GM23338 (cell line): ENCODE results near the gene PCSK1N. TPM values are rescaled to one million over a fixed set of nuclear protein-coding genes. Genes with fewer than 3 reads are reported as not detected.
A peak's percentile ranks its signal among the peaks of the same experiment; 100 is the strongest.

ENCODE experiments used
- ATAC-seq: fragments of 200-7000 bp; cut with Tn5 transposase; 3 replicates; pipeline ENCODE4 v1.9.1; 2020
- DNase-seq: peaks from one replicate; pipeline ENCODE4 v3.0.0-alpha.2; 2015; ENCODE audit warnings: low spot score
- H2AFZ ChIP-seq: fragments of 200-600 bp; sonication (generic); 2 replicates; pipeline ENCODE4 v1.8.0; 2016; ENCODE audit warnings: antibody characterized with exemption, mild to moderate bottlenecking, moderate library complexity
- H3F3A ChIP-seq: fragments of 200-600 bp; sonication (generic); replicated peaks from 2 replicates; pipeline ENCODE4 v1.8.0; 2017; ENCODE audit warnings: antibody characterized with exemption, mixed run types, low read depth
- H3K27ac ChIP-seq: fragments of 200-600 bp; sonication (generic); 2 replicates; pipeline ENCODE4 v1.6.1; 2016; ENCODE audit warnings: low read depth
- H3K27me3 ChIP-seq: fragments of 200-600 bp; sonication (generic); 2 replicates; pipeline ENCODE4 v1.8.0; 2016; ENCODE audit warnings: mild to moderate bottlenecking, mixed run types, moderate library complexity; ENCODE audit not compliant: insufficient read depth
- H3K36me3 ChIP-seq: fragments of 200-600 bp; sonication (generic); 2 replicates; pipeline ENCODE4 v1.8.0; 2016; ENCODE audit warnings: mild to moderate bottlenecking; ENCODE audit not compliant: insufficient read depth
- H3K4me1 ChIP-seq: fragments of 200-600 bp; sonication (generic); 2 replicates; pipeline ENCODE4 v1.8.0; 2016; ENCODE audit warnings: mild to moderate bottlenecking, moderate library complexity; ENCODE audit not compliant: insufficient read depth
- H3K4me2 ChIP-seq: fragments of 200-600 bp; sonication (generic); 2 replicates; pipeline ENCODE4 v1.7.1; 2017; ENCODE audit warnings: mixed run types
- H3K4me3 ChIP-seq: fragments of 200-600 bp; sonication (generic); 2 replicates; pipeline ENCODE4 v1.6.1; 2016; ENCODE audit warnings: mixed run types
- H3K79me2 ChIP-seq: fragments of 200-600 bp; sonication (generic); replicated peaks from 2 replicates; pipeline ENCODE4 v1.8.0; 2017; ENCODE audit warnings: mild to moderate bottlenecking; ENCODE audit not compliant: insufficient read depth
- H3K9me2 ChIP-seq: fragments of 200-600 bp; sonication (generic); 2 replicates; pipeline ENCODE4 v1.8.0; 2017; ENCODE audit not compliant: insufficient read depth
- H4K20me1 ChIP-seq: fragments of 200-600 bp; sonication (generic); replicated peaks from 2 replicates; pipeline ENCODE4 v1.8.0; 2017; ENCODE audit warnings: mild to moderate bottlenecking; ENCODE audit not compliant: insufficient read depth
- H3K27ac Mint-ChIP-seq: 2 replicates; pipeline ENCODE4 v1.8.0; 2020; ENCODE audit warnings: inconsistent platforms, mild to moderate bottlenecking, moderate library complexity, mixed read lengths
- H3K27me3 Mint-ChIP-seq: 3 replicates; pipeline ENCODE4 v1.8.0; 2022; ENCODE audit warnings: low read depth, mild to moderate bottlenecking, moderate library complexity, mixed read lengths, inconsistent platforms; ENCODE audit not compliant: insufficient read depth, poor library complexity
- H3K36me3 Mint-ChIP-seq: 3 replicates; pipeline ENCODE4 v1.8.0; 2021; ENCODE audit warnings: low read depth, mild to moderate bottlenecking, inconsistent platforms, moderate library complexity, mixed read lengths
- H3K4me1 Mint-ChIP-seq: 3 replicates; pipeline ENCODE4 v1.8.0; 2020; ENCODE audit warnings: mild to moderate bottlenecking, inconsistent platforms, mixed read lengths
- H3K4me3 Mint-ChIP-seq: 3 replicates; pipeline ENCODE4 v1.8.0; 2021; ENCODE audit warnings: moderate library complexity, mild to moderate bottlenecking, inconsistent platforms, mixed read lengths
- H3K9me3 Mint-ChIP-seq: 3 replicates; pipeline ENCODE4 v1.8.0; 2020; ENCODE audit warnings: moderate library complexity, mild to moderate bottlenecking, inconsistent platforms, mixed read lengths
- CTCF ChIP-seq, 2 experiments: fragments of 200-600 bp in 1 of 2; sonication (generic) in 1 of 2; conservative IDR thresholded peaks; 2 replicates each; pipeline versions ENCODE4 v1.5.1 to v1.6.1; 2016 to 2017; ENCODE audit warnings: antibody characterized with exemption in 2 of 2, low read depth in 2 of 2, mild to moderate bottlenecking in 2 of 2, moderate library complexity in 1 of 2
- EZH2 ChIP-seq: fragments of 200-600 bp; sonication (generic); IDR thresholded peaks from one replicate; pipeline ENCODE4 v1.8.0; 2017; ENCODE audit warnings: antibody characterized with exemption, mild to moderate bottlenecking, low read depth; ENCODE audit not compliant: unreplicated experiment
- ZNF462 ChIP-seq: fragments of 250-450 bp; sonication (Bioruptor Pico); IDR thresholded peaks from 2 replicates; pipeline ENCODE4 v1.5.0; 2020; ENCODE audit warnings: mild to moderate bottlenecking, moderate library complexity
- polyA plus RNA-seq: library from polyadenylated mRNA; unstranded; fragments of >200 nt; fragmentation: Nextera tagmentation; extraction: Ambion mirVana; gene quantifications from 2 replicates; pipeline ENCODE4 v1.2.1, GENCODE V29; 2016
- total RNA-seq: library from RNA; depleted of rRNA; stranded (reverse); fragments of >200 nt; shearing (Covaris generic); gene quantifications from 2 replicates; pipeline ENCODE4 v1.2.3, GENCODE V29; 2014

Gene PCSK1N
- total and polyA plus RNA-seq, 2 experiments from 2014 or later: 12.8 to 15.6 TPM

GRCh38 chrX:48826135-48826875, 9.1 kb downstream of the PCSK1N start, which contains the start of gene ERAS:
Gene ERAS (plus strand): TSS chrX:48826513. CDS start chrX:48829124, 2,611 bp downstream.
- Mint-ChIP-seq H3K27me3 (peaks cover 26% of the 10 kb centered on the region), H3K27ac (0 out of 2 replicates have a peak within 1 kb of the TSS, but pooled peaks have one; percentile 56), H3K4me3 (peak within 1 kb of the TSS; percentile 71; the same call in 2 of the 3 replicates), H3K4me1 (peaks cover 7% of the 10 kb centered on the region), H3K9me3 (peaks cover 3% of the 10 kb centered on the region; the same call in 1 of the 3 replicates), H3K36me3 (peaks cover 22% of the 10 kb centered on the region; the same call in 2 of the 3 replicates)
- DNase-seq (peak; percentile 45), ATAC-seq (peak; percentile 40)
- H4K20me1 ChIP-seq: no peaks in the 10 kb centered on the region
- H3K9me2 ChIP-seq: no peaks in the 10 kb centered on the region
- no peaks in the 10 kb centered on the region for H3K4me1 ChIP-seq
- no peak within 1 kb of the TSS for H3K27ac ChIP-seq
- 0 out of 2 replicates have a peak within 1 kb of the TSS, but pooled peaks have one; percentile 32 for H2AFZ ChIP-seq
- H3K4me2 ChIP-seq: peak within 1 kb of the TSS; percentile 78
- peaks cover 39% of the 10 kb centered on the region for H3K27me3 ChIP-seq
- H3K36me3 ChIP-seq: no peaks in the 10 kb centered on the region
- no peaks in the 10 kb centered on the region for H3K79me2 ChIP-seq
- TF ChIP-seq EZH2 (no peak), ZNF462 (CRISPR knock-in tag) (no peak), CTCF (conservative IDR thresholded peaks at IDR 0.05; ENCODE audit: low read depth in 2 of 2) (peak; percentile 22 to 46; a peak in 3 of 4 replicates)
- H3F3A ChIP-seq: no peaks in the 10 kb centered on the region
- H3K4me3 ChIP-seq: peak within 1 kb of the TSS; percentile 55
